HG02938 (cell line): ENCODE data around the gene PDE6A.
"Not testable (repeated sequence)": the region's sequence is repeated elsewhere in the genome, so short reads cannot be mapped to it uniquely, and the experiment has no call there.

ENCODE experiments used
- ATAC-seq: cut with Tn5 transposase; IDR thresholded peaks from one replicate; pipeline ENCODE4 v1.9.1; 2021; ENCODE audit warnings: mild to moderate bottlenecking, moderate library complexity; ENCODE audit not compliant: unreplicated experiment

Gene PDE6A

GRCh38 chr5:149898811-149899210 lies 45.8 kb downstream of the PDE6A start:
- no peak for ATAC-seq

DNA sequence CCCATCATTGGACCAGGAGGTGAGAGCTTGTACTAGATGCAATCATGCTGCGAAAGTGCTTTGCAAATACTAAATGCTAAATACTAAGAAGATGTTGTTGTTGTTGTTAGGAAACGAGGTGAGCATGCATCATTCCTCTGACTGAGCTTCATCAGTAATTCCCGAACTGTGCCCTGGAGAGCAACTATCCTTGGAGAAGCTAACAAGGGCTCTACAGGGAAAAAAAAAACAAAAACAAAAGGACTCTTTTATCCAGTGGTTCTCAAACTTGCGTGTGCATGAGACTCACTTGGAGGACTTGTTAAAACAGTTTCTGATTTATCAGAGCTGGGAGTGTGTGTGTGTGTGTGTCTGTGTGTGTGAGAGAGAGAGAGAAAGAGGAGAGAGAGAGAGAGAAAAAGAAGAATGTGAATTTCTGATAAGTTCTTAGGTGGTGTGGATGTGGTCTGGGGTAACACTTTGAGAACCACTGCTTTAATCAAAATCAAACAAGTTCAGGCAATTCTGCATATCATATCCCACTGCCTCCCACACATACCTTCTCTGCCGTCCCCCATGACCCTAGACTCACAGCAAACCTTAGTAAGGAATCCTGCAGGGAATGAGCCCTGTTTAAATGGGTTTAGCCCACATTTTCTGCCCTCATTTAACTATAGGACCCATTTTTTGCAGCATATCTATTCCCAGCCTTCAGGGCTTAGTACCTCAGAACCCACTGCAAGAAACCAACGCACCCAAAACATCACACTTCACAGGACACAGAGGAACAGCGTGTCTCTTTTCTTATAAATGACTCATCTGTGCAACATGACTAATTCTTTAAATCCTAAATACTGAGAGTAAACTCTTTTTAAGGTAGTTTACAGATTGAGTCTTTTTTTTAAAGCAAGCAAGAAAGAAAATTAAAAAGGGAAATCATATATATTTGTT lies 48.9 kb downstream of the PDE6A start:
- no peak for ATAC-seq

DNA sequence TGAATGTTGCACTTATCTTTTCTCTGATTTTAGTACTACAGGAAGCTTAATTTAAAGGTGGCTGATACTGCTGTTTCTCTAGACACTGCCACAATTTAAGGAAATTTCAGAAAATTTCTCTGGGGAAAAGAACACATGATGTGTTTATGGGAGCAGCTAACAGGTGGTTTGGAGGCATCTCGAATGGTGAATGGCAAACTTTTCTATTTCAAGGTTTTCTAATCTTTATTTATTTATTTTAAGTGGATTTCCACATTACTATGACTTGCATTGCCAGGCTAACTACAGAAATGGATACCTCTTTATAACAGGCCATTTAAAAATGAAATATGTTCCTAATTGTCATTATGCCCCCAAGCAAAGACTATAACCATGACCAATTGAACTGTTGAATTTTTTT lies 50.4 kb downstream of the PDE6A start:
- ATAC-seq = no peak

DNA sequence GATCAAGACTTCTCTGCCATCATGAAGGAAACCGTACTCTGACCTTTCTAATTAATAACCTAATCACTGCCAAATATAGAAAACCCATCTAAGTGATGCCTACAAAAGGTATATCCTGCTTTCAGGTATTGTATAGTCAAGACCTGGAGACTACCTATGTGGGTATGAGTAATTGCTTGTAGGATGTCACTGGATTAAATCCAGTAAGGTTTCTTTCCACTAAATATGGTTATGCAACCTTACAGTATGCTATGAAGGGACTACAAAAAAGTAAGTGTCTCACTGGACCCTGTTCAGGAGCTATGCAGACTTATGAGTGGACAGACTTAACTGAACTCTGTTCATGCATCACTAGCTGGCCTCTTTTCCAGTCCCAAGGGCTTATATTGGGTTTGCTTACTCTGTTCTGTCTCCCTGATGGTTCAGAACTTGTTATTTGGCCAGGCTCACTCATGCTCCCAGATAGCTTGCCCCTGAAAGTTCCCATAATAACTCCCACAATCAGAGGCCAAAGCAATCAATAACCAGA lies 51.1 kb downstream of the PDE6A start:
- ATAC-seq = no peak

- no peak for ATAC-seq
Measured at GRCh38 chr5:149892594-149892993, 52.0 kb downstream of the PDE6A start.

DNA sequence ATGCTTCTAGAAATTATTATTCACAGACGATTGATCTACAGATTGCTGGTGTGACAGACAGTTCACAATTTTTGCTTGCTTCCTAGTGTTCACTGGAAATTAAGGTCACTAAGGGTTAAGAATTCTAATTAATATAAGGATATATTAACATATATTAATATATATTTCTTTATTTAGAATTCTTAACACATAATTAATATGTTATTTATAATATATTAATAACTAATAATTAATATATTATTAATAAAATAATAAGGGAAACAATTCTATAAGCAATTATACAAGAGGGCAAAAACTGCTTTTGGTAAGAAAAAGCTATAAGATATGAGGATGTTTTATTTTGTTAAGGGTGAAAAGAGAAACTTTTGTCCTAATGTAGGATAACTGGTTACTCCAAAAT lies 56.3 kb downstream of the PDE6A start:
- no peak for ATAC-seq

DNA sequence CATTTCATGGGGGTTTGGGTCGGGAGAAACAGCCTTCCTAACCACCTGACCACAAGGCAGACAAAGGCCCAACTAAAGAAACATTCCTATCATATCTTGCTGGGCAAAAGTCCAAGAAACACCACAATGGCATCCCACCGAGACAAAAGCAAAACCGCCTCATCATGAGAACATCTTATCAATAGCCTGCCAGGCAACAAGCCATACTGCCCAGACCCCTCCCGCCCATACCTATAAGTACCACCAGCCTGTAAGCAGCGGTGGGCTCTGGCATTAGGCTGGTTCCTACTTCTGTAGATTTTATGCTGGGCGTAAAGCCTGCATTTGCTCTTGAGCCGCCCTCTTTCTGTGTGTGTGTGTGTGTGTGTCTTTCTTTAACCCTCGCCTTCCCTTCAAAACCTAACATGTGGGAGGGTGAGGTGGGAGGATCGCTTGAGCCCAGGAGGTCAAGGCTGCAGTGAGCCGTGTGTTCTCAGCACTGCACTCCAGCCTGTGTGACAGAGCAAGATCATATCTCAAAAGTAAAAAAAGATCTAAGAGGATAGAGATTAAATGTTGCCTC lies 56.9 kb downstream of the PDE6A start:
- no peak for ATAC-seq

- ATAC-seq = no peak
Measured at GRCh38 chr5:149886692-149887470, 57.7 kb downstream of the PDE6A start.

DNA sequence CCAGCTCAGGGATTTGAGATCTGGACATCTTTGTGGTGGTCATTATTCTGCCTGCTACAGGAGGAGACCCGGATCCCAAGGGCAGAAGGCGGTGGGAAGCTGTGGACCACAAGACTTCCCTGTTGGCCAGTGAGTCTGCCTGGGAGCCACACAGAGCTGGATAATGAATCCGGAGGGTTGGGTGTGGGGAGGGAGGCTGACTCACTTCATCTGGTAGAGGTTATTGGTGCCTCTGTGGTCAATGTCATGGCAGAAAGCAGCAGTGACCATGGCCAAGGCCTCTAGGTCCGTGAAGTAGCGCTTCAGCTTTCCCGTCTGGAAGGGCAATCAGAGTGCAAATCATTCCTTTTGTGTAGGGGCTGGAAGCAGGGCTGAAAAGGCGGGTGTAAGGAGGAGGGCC lies 58.5 kb downstream of the PDE6A start:
- no peak for ATAC-seq

- ATAC-seq = no peak
Measured at GRCh38 chr5:149885513-149885912, 59.1 kb downstream of the PDE6A start.

DNA sequence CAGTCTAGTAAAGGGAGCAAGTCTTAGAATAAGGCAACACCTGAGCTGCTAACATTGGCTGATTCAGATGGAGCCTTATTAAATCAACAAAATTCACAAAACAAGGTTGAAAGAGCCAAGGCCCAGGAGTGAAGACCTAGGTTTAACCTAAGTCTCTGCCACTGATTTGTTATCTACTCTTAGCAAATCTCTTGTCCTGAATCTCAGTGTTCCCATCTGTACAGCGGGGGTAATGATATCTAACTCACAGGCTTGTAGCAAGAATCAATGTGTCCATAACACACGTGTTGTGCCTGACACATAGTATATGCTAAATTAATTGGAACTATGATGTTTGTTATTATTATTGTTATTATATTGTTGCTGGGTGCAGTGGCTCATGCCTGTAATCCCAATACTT lies 61.0 kb downstream of the PDE6A start:
- no peak for ATAC-seq

- not testable (repeated sequence) for ATAC-seq
Measured at GRCh38 chr5:149882633-149883032, 62.0 kb downstream of the PDE6A start.

DNA sequence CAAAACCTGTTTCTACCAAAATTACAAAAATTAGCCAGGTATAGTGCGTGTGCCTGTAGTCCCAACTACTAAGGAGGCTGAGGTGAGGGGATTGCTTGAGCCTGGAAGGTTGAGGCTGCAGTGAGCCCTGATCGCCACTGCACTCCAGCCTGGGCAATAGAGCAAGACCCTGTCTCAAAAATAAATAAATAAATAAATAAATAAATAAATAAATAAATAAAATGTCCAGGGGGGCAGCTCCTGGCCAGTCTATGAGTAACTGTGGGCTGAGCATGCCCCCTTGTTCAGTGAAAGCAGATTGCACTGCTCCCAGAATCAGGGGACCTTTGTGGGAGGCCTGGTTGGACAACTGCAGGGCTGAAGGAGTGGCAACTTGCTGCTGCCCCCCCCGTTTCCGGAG lies 62.7 kb downstream of the PDE6A start:
- ATAC-seq = no peak

- no peak for ATAC-seq
Measured at GRCh38 chr5:149881069-149881622, 63.4 kb downstream of the PDE6A start.

DNA sequence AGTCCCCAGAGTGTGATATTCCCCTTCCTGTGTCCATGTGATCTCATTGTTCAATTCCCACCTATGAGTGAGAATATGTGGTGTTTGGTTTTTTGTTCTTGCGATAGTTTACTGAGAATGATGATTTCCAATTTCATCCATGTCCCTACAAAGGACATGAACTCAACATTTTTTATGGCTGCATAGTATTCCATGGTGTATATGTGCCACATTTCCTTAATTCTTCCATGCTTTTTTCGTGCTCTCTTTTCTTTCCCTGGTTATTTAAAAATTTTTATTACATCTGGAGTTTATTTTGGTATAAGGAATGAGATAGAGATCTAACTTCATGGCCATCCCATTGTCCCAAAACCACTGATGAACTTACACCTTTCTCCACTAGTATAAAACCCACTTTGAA lies 65.0 kb downstream of the PDE6A start:
- ATAC-seq = not testable (repeated sequence)

DNA sequence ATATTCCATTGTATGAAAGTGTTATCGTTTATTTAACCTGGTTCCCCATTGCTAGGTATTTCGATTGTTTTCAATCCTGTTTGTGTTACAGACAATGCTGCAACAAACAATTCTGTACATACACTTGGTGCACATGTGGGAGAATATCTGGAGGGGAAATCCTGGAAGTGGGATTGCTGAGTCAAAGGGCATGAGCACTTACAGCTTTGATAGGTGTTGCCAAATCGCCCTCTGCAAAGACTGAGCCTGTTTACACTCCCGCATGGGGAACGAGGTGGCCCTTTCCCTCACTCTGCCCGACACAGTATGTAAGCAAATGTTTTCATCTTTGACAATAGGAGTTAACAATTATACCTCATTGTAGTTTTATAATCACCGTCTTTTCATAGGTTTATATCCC lies 66.2 kb downstream of the PDE6A start:
- no peak for ATAC-seq

- ATAC-seq = no peak
Measured at GRCh38 chr5:149873896-149874295, 70.7 kb downstream of the PDE6A start.

GRCh38 chr5:149872351-149873040 lies 72.1 kb downstream of the PDE6A start:
- no peak for ATAC-seq

DNA sequence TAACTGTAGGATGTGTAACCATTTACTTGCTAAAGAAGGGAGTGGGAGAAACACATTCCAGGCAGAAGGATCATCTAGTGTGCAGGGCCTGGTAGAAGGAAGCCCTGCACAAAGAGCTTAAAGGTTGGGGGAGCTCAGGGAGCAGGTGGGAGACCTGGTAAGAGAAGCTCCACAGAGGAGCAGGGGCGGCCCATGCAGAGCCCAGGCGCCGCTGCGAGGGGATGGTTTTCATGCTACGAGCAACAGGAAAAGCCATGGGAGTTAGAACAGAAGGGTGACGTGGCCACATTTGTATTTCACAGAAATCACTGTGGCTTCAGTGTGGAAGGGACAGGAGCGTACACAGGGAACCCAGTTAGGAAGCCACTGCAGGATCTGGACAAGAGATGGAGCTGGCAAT lies 73.1 kb downstream of the PDE6A start:
- no peak for ATAC-seq

GRCh38 chr5:149870697-149871096 lies 73.9 kb downstream of the PDE6A start:
- ATAC-seq = no peak

GRCh38 chr5:149870232-149870631 lies 74.4 kb downstream of the PDE6A start:
- ATAC-seq = no peak
